ENCODE data around the gene FBXO46.
"Not testable (repeated sequence)": the region's sequence is repeated elsewhere in the genome, so short reads cannot be mapped to it uniquely, and the experiment has no call there.

The FBXO46 gene

GRCh38 chr19:45685045-45685444, 45.7 kb downstream of the FBXO46 start:
- not testable (repeated sequence) for DNase-seq

- no peak for DNase-seq
Measured at GRCh38 chr19:45682908-45683307, 47.8 kb downstream of the FBXO46 start.

DNA sequence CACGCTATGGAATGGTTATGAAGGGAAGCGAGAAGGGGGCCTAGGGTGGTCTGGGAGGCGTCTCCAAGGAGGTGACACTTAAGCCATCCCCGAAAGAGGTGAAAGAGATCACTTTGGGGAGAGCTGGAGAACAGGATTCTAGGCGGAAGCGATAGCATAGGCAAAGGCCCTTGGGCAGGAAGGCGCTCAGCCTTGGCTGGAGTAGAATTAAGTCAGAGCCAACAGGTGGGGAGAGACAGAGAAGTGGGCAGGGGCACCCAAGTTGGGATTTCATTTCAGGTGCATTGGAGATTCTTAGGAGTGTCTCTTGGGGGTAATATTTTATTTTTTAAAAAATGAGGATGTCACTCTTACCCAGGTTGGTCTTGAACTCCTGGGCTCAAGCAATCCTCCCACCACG, 48.6 kb downstream of the FBXO46 start:
- DNase-seq = peak in 1 of 56 donors; percentile 43

DNA sequence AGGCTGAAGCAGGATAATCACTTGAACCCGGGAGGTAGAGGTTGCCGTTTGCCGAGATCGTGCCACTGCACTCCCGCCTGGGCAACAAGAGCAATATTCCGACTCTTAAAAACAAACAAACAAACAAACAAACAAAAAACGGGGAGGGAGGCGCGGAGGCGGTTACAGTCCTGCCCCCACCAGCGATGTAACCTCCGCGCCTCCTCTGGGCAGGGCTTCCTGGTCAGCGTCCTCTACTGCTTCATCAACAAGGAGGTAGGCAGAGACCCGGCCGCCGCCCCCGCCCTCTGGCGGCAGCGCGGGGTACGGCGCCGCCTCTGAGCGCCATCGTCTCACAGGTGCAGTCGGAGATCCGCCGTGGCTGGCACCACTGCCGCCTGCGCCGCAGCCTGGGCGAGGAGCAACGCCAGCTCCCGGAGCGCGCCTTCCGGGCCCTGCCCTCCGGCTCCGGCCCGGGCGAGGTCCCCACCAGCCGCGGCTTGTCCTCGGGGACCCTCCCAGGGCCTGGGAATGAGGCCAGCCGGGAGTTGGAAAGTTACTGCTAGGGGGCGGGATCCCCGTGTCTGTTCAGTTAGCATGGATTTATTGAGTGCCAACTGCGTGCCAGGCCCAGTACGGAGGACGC, 49.2 kb downstream of the FBXO46 start:
- peak in 55 of 56 donors; percentile 32 to 91 (median 72) for DNase-seq

- DNase-seq = peak in 50 of 56 donors; percentile 4 to 91 (median 58)
Measured at GRCh38 chr19:45677351-45678230, 53.1 kb downstream of the FBXO46 start.

GRCh38 chr19:45676851-45677263, 53.8 kb downstream of the FBXO46 start:
- DNase-seq = peak in 2 of 56 donors; percentile 11 to 23

DNA sequence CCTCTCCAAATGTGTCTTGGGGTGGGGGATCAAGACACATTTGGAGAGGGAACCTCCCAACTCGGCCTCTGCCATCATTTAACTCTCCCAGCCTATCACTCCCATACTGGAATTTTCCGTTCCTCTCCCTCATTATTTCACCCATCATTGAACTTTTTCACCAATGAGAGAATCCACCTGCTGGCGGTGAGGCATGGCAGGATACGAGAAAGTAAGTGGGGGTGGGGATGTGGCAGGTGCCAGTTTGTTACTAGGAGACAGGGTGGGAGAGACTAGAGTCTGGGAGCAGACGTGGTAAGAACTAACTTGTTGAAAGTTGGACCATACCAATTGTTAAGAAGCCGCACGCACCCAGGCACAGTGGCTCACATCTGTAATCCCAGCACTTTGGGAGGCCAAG, 55.8 kb downstream of the FBXO46 start:
- no peak for DNase-seq

GRCh38 chr19:45670670-45671453, 59.8 kb downstream of the FBXO46 start:
- peak in 50 of 56 donors; percentile 16 to 92 (median 65) for DNase-seq

DNA sequence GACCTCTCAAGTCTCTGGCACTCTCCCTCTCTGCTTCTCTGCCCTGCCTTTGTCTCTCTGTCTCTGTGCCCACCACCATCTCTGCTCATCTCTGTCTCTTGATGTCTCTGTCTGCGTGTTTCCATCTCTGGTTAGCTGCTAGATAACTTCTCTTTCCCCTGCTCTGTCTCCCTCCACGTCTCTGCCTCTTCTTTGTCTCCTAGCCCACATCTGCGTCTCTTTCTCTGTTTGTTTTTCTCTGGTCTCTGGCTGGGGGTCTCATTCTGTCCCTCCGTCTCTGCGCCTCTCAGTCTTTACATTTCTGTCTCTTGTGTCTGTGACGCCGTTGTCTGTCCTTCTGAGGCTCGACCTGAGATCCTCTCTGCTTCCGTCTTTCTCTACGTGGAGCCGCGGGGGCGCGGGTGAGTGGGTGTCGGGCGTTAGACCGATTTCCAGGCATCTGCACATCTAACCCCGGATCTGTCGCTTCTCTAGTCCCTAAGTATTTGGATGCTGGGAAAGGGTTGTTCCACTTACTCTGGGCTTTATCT, 62.3 kb downstream of the FBXO46 start:
- DNase-seq = peak in 1 of 56 donors; percentile 14

DNA sequence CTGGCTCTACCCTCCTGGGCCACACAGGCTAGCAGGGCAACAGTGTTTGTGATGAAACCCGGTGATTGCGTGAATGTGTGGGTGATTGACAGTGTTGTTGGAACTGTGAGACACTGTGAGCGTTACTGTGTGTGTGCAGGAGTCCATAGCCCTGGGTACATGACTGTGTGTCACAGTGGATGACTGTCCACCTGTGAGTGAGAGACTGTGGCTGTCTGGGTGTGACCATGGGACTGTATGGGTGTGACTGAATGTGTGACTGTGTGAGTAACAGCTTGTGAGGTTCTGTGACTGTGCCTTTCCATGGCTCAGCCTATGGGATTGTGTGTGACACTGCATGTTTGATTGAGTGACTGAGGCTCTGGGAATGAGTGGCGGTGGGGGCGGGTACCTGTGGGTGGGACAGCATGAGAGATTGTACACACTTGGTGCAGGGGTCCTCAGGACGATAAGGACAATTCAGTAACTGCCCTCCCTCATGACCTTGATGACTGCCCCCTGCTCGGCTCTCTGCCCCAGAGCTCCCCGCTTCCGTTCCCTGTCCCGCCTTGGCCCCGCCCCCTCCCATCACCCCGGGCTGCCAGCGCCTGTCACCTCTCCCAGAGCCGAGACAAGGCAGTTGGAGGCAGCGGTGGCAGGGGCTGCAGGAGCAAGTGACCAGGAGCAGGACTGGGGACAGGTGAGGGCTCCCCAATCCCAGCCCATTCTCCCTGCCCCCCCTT, 62.9 kb downstream of the FBXO46 start, which contains the start of gene GIPR:
Gene GIPR (plus strand): TSS at position 602 of the 722 bp plus-strand sequence. CDS start 1,300 bp downstream, outside the sequence.
- DNase-seq = peak in 17 of 56 donors; percentile 5 to 51 (median 29)

- no peak for DNase-seq
Measured at GRCh38 chr19:45664575-45664974, 66.1 kb downstream of the FBXO46 start.

DNA sequence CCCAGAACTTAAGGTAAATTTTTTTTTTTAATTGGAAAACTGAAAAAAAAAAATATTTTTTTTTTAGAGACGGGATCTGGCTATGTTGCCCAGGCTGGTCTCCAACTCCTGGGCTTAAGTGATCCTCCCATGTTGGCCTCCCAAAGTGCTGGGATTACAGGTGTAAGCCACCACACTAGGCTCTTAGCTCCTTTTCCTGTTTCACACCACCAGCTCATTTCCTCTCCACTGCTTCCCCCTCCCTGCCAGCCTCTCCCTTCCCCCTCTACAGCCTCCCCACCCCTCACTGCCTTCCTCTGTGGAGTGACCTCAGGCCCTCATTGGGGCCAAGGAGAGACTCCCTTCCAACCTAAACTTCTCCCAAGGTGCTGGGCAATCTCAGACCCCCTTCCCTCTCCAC, 66.9 kb downstream of the FBXO46 start:
- no peak for DNase-seq

- no peak for DNase-seq
Measured at GRCh38 chr19:45660636-45661035, 70.1 kb downstream of the FBXO46 start.

Data from amygdala (tissue), 56 donors.